ENCODE measurements around the gene CRTC3. TPM values are rescaled to one million over a fixed set of nuclear protein-coding genes. Genes with fewer than 3 reads are reported as not detected.

CRTC3 gene
- total RNA-seq, 1 experiment from 2014 or later, result 17.5 TPM

- DNase-seq, result no peak
- Mint-ChIP-seq H3K9me3 (ENCODE audit: low read depth, unreplicated experiment) (no peaks in the 10 kb centered on the region), H3K27me3 (ENCODE audit: unreplicated experiment) (peaks cover 9% of the 10 kb centered on the region), H3K4me1 (ENCODE audit: low read depth, unreplicated experiment) (no peaks in the 10 kb centered on the region), H3K27ac (ENCODE audit: unreplicated experiment) (no peak overlapping the region), H3K4me3 (ENCODE audit: low read depth, unreplicated experiment) (no peak overlapping the region), H3K36me3 (ENCODE audit: insufficient read depth, unreplicated experiment) (no peaks in the 10 kb centered on the region)
- CTCF ChIA-PET, result interaction anchor here (0.7 kb wide), 1 partner anchor 33 kb away, joined by 3 read pairs; no protein-coding TSS in a partner anchor
- no TSS peak for BruUV-seq (replicated peaks)
- intact Hi-C loops (cut with micrococcal nuclease; ENCODE audit: unreplicated experiment), result no loop called here
- no peak for TF ChIP-seq CTCF (IDR thresholded peaks at IDR 0.05; ENCODE audit: unreplicated experiment)
These were observed 150.7 kb downstream of the CRTC3 start for GRCh38 chr15:90680371-90680935.

- Mint-ChIP-seq H3K9me3 (ENCODE audit: low read depth, unreplicated experiment) (no peaks in the 10 kb centered on the region), H3K27ac (ENCODE audit: unreplicated experiment) (no peak overlapping the region), H3K4me3 (ENCODE audit: low read depth, unreplicated experiment) (no peak overlapping the region), H3K36me3 (ENCODE audit: insufficient read depth, unreplicated experiment) (no peaks in the 10 kb centered on the region), H3K4me1 (ENCODE audit: low read depth, unreplicated experiment) (no peaks in the 10 kb centered on the region), H3K27me3 (ENCODE audit: unreplicated experiment) (peaks cover 14% of the 10 kb centered on the region)
- TF ChIP-seq CTCF (IDR thresholded peaks at IDR 0.05; ENCODE audit: unreplicated experiment), result no peak
- BruUV-seq (replicated peaks), result no TSS peak
- DNase-seq, result no peak
- intact Hi-C loops (cut with micrococcal nuclease; ENCODE audit: unreplicated experiment), result no loop called here
- CTCF ChIA-PET, result interaction anchor here (0.7 kb wide), 1 partner anchor 33 kb away, joined by 3 read pairs; no protein-coding TSS in a partner anchor
These were observed 151.3 kb downstream of the CRTC3 start for GRCh38 chr15:90681056-90681455.

- Mint-ChIP-seq H3K4me1 (ENCODE audit: low read depth, unreplicated experiment) (no peaks in the 10 kb centered on the region), H3K9me3 (ENCODE audit: low read depth, unreplicated experiment) (no peaks in the 10 kb centered on the region), H3K4me3 (ENCODE audit: low read depth, unreplicated experiment) (no peak overlapping the region), H3K36me3 (ENCODE audit: insufficient read depth, unreplicated experiment) (no peaks in the 10 kb centered on the region), H3K27me3 (ENCODE audit: unreplicated experiment) (peaks cover 14% of the 10 kb centered on the region), H3K27ac (ENCODE audit: unreplicated experiment) (no peak overlapping the region)
- intact Hi-C loops (cut with micrococcal nuclease; ENCODE audit: unreplicated experiment), result no loop called here
- TF ChIP-seq CTCF (IDR thresholded peaks at IDR 0.05; ENCODE audit: unreplicated experiment), result no peak
- BruUV-seq (replicated peaks), result no TSS peak
- no peak for DNase-seq
- CTCF ChIA-PET, result interaction anchor here (0.7 kb wide), 1 partner anchor 34 kb away, joined by 3 read pairs; no protein-coding TSS in a partner anchor
These were observed 151.8 kb downstream of the CRTC3 start for GRCh38 chr15:90681480-90681879.

GRCh38 chr15:90683371-90683770 lies 153.6 kb downstream of the CRTC3 start:
- no TSS peak for BruUV-seq (replicated peaks)
- Mint-ChIP-seq H3K4me1 (ENCODE audit: low read depth, unreplicated experiment) (no peaks in the 10 kb centered on the region), H3K27me3 (ENCODE audit: unreplicated experiment) (peaks cover 14% of the 10 kb centered on the region), H3K9me3 (ENCODE audit: low read depth, unreplicated experiment) (no peaks in the 10 kb centered on the region), H3K36me3 (ENCODE audit: insufficient read depth, unreplicated experiment) (no peaks in the 10 kb centered on the region), H3K27ac (ENCODE audit: unreplicated experiment) (no peak overlapping the region), H3K4me3 (ENCODE audit: low read depth, unreplicated experiment) (no peak overlapping the region)
- TF ChIP-seq CTCF (IDR thresholded peaks at IDR 0.05; ENCODE audit: unreplicated experiment), result no peak
- intact Hi-C loops (cut with micrococcal nuclease; ENCODE audit: unreplicated experiment), result no loop called here
- DNase-seq, result no peak
- CTCF ChIA-PET, result no interaction called here

Data from Calu3 (cell line).